Pulmonary artery endothelial cell (primary cell): Measurements from ENCODE around the gene FZD1. TPM values are rescaled to one million over a fixed set of nuclear protein-coding genes. Genes with fewer than 3 reads are reported as not detected.
"Not testable (repeated sequence)": the region's sequence is repeated elsewhere in the genome, so short reads cannot be mapped to it uniquely, and the experiment has no call there.

Source experiments
- DNase-seq: peaks from one replicate; pipeline ENCODE4 v3.0.0-alpha.2; 2011; ENCODE audit warnings: low read depth, low spot score
- total RNA-seq: library from RNA; depleted of rRNA; stranded (reverse); fragments of >200 nt; gene quantifications from 2 replicates; pipeline ENCODE4 v1.2.3, GENCODE V29; 2014

Gene FZD1
- total RNA-seq, 1 donor from 2014 or later, result 2.6 TPM

DNA sequence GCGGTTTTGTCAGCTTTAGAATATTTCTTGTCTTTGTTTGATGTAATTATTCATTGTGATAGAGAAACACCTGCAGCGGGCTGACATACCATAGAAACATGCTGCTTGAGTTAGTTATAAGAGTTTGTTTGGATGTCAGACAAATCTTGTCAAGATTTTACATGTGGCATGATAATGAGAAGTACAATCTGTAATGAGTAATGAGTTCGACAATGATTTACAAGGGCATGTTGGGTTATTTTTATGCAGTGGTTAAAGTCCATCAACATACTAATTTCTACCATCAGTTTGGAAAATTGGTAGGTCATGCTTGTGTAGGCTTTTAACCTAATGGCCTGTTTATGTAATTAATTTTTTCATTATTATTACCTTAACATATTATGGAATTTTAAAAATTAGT lies 31.3 kb downstream of the FZD1 start:
- DNase-seq, result no peak

DNA sequence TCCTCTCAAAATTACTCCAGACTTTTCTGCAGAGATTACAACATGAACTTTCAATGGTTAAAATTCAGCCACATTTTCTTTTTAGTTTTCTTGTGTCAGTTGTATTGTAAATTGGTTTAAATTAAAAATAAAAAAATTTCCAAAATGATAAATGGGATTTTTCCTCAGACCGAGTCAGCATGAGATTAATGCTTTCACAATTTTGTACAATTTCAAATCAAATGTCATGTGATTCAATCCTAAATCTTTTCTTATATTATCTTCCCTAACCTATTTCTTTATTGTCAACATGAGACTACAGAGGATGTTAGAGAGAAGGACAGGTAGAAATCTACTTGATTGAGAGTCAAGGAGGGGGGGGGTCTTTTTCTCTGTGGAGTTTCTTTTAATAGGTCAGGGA lies 33.7 kb downstream of the FZD1 start:
- no peak for DNase-seq

DNA sequence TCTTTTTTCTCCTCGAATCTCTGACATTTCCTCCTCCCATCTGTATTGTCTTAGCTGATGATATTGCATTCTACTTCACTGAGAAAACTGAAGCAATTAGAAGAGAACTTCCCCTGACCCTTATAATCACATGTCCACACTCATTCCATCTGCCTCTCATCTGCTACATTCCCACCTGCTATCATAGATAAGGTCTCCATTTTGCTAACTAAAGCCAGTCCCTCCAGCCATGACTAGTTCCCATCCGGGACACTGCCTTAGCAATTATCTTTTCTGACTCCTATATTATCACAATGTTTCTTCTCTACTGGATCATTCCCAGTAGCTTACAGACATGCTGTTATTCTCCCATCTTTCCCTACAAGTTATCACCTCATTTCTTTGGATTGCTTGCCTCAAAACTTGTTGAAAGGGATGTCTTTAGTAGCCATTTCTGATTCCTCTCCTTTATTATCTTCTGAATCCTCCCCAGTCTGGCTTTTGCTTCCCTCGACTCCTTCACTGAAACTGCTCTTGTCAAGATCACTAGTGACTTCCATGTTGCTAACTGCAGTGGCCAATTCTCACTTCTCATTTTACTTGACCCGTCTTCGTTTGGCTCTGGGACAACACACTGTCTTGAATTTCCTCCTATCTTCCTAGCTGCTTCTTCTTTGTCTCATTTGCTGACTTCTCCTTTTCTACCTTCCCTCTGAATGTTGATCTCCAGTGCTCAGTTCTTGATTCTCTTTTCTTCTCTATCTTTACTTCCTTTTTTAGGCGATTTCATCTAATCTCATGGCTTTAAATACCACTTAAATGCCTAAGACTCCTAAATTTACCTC lies 35.9 kb downstream of the FZD1 start:
- no peak for DNase-seq

DNA sequence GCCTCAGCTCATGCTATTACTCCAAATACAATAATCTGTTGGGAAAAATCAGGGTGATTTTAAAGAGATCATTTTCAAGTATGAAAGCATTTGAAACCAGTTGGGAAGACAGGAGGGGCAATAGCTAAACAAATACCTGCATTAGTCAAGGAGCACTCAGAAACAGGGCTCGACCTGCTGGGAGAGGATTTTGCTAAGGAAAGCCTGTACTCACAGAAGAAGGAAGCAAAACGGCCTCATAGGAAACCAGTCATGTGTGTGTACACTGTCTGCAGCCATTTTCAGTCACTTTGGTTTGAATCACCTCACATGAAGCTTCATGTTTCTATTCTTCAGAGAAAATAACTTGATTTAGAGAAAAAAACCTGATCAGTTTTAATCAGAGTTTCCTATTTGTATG lies 38.6 kb downstream of the FZD1 start:
- no peak for DNase-seq

DNA sequence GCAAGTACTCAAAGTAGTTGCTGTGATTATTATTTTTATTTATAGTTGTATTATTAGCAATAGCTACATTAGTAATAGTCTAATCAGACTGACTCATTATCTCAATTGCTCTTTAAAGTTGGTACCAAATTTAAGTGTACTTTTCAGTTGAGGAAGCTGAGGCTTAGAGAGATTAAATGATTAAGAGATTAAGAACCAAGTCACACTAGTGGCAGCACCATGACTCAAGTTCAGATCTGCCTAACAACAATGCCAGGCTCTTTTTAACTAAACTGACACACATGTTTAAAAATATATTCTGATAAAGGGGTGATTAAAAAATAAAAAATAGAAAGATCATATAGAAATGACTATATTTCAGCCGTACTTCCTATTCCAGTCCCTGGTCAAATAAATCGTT lies 42.0 kb downstream of the FZD1 start:
- no peak for DNase-seq

DNA sequence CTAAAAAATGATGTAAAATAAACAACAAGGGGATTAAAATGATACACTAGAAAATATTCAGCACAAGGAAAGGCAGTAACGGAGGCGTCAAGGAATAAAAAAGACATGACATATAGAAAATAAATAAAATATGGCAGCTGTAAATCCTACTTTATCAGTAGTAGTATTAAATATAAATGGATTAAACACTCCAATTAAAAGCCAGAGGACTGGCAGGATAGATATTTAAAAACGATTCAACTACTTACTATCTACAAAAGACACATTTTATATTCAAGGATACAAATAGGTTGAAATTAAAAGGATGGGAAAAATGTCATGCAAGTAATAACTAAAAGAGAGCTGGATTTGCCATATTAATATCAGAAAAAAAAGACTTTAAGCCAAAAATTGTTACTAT lies 43.2 kb downstream of the FZD1 start:
- DNase-seq, result no peak

DNA sequence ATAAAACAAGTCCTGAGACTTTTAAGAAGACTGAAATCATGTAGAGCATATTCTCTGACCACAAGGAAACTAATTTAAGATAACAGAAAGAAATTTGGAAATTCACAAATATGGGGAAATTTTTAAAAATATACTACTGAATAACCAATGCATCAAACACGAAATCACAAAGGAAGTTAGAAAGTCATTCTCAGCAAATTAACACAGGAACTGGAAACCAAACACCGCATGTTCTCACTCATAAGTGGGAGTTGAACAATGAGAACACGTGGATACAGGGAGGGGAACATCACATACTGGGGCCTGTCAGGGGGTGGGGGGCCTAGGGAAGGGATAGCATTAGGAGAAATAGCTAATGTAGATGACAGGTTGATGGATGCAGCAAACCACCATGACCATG lies 44.0 kb downstream of the FZD1 start:
- not testable (repeated sequence) for DNase-seq

DNA sequence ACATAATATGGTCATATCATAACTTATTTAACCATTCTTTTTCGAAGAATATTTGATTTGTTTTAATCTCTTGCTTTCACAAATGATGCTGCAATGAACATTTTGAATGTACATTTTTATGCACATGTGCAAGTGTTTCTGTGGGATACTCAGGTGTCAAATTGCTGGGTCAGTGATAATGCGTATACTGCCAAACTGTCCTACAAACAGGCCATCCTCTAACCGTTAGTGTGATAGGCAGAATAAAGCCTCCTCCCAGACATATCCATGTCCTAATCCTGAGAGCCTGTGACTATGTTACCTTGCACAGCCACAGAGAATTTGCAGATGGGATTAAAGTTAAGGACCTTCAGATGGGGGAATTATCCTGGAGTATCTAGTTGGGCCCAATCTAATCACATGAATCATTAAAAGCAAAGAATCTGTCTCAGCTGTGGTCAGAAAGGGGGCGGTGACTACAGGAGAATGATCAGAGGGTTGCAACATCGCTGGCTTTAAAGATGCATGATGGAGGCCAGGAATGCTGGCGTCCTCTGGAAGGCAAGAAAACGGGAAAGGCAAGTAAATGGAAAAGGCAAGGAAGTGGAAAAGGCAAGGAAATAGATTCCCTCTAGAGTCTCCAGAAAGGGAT lies 46.7 kb downstream of the FZD1 start:
- DNase-seq, result no peak

DNA sequence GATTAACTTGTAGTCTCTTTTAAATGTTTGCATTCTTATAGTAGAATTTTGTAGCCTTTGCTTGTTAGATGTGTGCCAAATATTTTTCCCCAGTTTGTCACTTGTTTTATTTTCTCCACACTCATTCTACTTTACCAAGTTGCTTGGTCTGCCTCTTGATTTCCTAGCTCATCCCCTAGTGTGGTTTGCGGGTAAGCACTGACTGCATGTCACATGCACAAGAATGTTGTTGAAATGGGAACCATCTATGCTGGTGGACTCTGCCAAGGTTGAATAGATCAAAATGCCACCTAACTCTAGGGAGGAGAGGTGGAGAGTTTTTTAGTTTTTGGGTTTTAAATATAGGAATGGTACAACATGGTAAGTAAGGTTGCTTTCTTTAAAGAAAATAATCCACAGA lies 47.6 kb downstream of the FZD1 start:
- DNase-seq, result no peak

DNA sequence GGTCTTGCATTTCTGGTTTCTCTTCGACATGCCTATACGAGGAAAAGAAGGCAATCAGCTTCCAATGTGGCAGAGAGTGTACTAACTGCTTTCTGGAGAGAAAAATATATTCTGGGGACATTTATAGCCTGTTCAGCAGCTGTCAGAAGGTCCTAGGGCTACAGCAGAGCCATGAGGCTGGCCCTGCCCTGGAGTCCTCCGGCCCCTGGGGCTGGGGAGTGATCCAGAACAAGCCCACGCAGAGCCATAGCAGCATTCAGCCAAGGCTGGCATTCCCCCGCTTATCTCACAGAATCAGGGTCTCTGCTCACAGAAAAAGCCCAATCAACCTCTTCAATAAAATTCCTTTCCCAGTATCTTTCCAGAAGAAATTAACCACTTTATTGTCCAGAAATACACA lies 48.9 kb downstream of the FZD1 start:
- no peak for DNase-seq

DNA sequence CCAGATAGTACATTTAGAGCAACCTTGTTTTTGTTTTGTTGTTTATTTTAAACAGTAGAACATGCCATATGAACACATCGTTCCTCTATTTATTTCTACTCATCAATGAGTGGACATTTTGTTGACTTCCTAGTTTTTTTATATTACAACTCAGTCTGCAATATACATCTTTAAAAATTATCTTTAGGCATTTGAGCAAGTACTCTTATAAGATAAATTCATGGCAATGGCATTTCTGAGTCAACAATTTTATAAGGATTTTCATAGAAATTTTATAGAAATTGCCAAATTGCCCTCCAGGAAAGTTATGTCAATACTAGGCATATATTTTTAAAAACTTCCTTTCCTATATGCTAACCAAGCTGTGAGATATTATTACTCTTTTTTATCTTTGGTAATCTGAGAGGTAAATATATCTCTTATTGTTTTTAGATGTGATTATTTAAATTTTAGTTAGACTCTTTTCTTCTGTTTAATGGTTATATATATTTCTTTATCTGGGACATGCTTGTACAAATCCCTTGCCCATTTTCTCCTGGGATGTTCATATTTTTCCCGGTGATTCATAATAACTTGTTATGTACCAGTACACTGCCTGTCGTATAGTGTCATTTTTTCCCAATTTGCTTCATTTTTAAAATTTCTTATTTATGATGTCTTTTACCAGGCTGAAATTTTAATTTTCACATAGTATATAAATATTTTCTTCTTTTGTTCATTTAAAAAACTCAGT lies 50.5 kb downstream of the FZD1 start:
- DNase-seq, result no peak

DNA sequence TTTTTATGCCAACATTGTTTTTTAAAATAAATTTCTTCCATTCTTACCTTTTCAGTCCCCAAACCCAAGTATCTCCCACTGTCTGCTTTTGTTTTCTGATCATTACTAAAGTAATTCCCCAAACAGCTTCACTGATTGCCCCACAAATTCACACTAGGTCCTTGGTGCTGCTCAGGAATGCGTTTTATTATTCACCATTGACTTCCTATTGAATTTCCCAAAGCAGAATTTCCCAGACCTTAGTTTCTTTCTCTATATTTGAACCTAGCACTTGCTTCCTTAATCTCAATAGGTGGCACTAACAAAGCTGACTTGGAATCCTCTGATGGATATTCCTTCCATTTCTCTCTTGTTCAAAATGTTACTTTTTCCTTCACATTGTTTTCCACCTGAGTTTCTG lies 52.2 kb downstream of the FZD1 start:
- DNase-seq, result no peak

DNA sequence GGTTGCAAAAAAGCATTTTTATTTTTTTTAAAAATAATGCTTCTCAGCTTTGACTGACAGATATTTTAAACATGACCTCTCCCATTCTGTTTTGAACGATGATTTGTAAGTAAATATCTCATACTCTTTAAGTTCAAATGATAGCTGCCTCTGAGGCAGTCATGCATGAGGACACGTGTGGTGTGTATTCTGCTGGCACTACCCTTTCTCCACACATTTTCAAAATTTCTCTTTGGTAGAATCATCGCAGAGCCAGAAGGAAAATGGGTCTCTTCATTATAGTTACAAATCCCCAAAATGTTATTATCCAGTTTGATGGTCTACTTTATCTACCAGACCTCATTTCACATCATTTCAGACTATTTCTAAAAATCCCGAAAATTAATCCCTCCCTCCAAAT lies 55.1 kb downstream of the FZD1 start:
- no peak for DNase-seq

DNA sequence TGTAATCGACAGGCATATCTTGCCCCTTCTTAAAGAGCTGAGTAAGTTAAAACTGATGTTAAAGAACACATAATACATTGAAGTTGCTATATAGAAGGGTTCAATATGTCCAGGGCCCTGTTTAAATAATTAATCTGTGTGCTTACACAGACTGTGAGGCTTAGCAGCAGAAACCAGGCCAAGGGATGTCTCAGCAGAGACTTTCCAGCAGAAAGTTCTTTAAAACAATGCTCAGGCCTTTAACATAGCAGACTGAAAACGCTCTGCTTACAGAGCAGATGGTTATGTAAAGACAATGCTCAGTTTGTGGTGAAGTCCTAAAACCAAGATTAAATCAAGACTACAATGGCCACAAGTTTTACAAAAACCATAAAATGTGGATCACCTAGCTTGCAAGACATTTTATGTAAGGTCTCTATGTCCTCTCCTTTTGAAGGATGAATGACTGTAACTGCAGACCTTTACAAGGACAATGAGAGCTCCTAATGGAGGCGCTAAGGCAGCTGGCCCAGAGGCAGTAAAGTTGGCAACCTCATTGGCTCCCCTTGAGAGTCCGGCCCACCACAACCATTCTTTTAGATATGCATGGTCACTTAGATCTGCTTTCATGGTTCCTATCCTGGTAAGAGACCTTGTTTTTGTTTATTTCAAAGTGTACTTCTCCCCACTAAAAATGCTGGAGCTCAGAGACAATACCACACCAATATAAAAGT lies 56.3 kb downstream of the FZD1 start:
- DNase-seq, result no peak
